ENCODE results near the gene RAB11FIP4. TPM values are rescaled to one million over a fixed set of nuclear protein-coding genes. Genes with fewer than 3 reads are reported as not detected.
A peak's percentile ranks its signal among the peaks of the same experiment; 100 is the strongest.

RAB11FIP4 gene
- total and polyA plus RNA-seq, 2 donors from 2014 or later, result 10.0 to 32.5 TPM

- DNase-seq, result peak; percentile 58 to 94 (median 70)
- intact Hi-C loops (cut with DNase I), result no loop called here
- Histone ChIP-seq H3K9me3 (ENCODE audit: control insufficient read depth in 2 of 3, insufficient read depth in 1 of 3, low read length in 3 of 3) (no peaks in the 10 kb centered on the region), H3K27ac (ENCODE audit: low read depth in 2 of 2, low read length in 2 of 2) (peak overlapping the region; percentile 9 to 63), H3K36me3 (ENCODE audit: control insufficient read depth in 2 of 3, insufficient read depth in 3 of 3, low read length in 3 of 3) (no peaks in the 10 kb centered on the region), H3K9ac (ENCODE audit: low read length in 3 of 3) (no peak overlapping the region), H3K4me1 (ENCODE audit: control insufficient read depth in 2 of 3, insufficient read depth in 2 of 3, low read depth in 1 of 3, low read length in 3 of 3) (peaks cover 0 to 33% (median 28%) of the 10 kb centered on the region in 3 donors), H3K27me3 (ENCODE audit: control insufficient read depth, insufficient read depth, low read length) (no peaks in the 10 kb centered on the region), H3K4me3 (ENCODE audit: low read length in 3 of 3) (no peak overlapping the region)
- TF ChIP-seq CTCF (IDR thresholded peaks at IDR 0.05; ENCODE audit: borderline replicate concordance, extremely low read depth, insufficient read depth), result no peak
- no peak for FAIRE-seq
Observed at GRCh38 chr17:31499771-31500554, 108.5 kb downstream of the RAB11FIP4 start.

- H3K36me3 ChIP-seq (ENCODE audit: control insufficient read depth in 2 of 3, insufficient read depth in 3 of 3, low read length in 3 of 3), result no peaks in the 10 kb centered on the region
- H3K4me3 ChIP-seq (ENCODE audit: low read length in 3 of 3), result no peak overlapping the region
- DNase-seq, result no peak
- no peak overlapping the region for H3K9ac ChIP-seq (ENCODE audit: low read length in 3 of 3)
- no peaks in the 10 kb centered on the region for H3K9me3 ChIP-seq (ENCODE audit: control insufficient read depth in 2 of 3, insufficient read depth in 1 of 3, low read length in 3 of 3)
- intact Hi-C loops (cut with DNase I), result no loop called here
- peaks cover 0 to 16% (median 9%) of the 10 kb centered on the region in 3 donors for H3K4me1 ChIP-seq (ENCODE audit: control insufficient read depth in 2 of 3, insufficient read depth in 2 of 3, low read depth in 1 of 3, low read length in 3 of 3)
- H3K27ac ChIP-seq (ENCODE audit: low read depth in 2 of 2, low read length in 2 of 2), result no peak overlapping the region
- TF ChIP-seq CTCF (IDR thresholded peaks at IDR 0.05; ENCODE audit: borderline replicate concordance, extremely low read depth, insufficient read depth), result no peak
- no peaks in the 10 kb centered on the region for H3K27me3 ChIP-seq (ENCODE audit: control insufficient read depth, insufficient read depth, low read length)
- FAIRE-seq, result no peak
Observed at GRCh38 chr17:31506517-31506916, 115.0 kb downstream of the RAB11FIP4 start.

GRCh38 chr17:31508288-31509094 is 117.0 kb downstream of the RAB11FIP4 start:
- intact Hi-C loops (cut with DNase I), result no loop called here
- Histone ChIP-seq H3K27ac (ENCODE audit: low read depth in 2 of 2, low read length in 2 of 2) (peak overlapping the region in 1 of 2 donors; percentile 26), H3K4me3 (ENCODE audit: low read length in 3 of 3) (no peak overlapping the region), H3K36me3 (ENCODE audit: control insufficient read depth in 2 of 3, insufficient read depth in 3 of 3, low read length in 3 of 3) (no peaks in the 10 kb centered on the region), H3K9ac (ENCODE audit: low read length in 3 of 3) (peak overlapping the region in 1 of 3 donors; percentile 13), H3K4me1 (ENCODE audit: control insufficient read depth in 2 of 3, insufficient read depth in 2 of 3, low read depth in 1 of 3, low read length in 3 of 3) (peaks cover 0 to 21% (median 12%) of the 10 kb centered on the region in 3 donors), H3K27me3 (ENCODE audit: control insufficient read depth, insufficient read depth, low read length) (no peaks in the 10 kb centered on the region), H3K9me3 (ENCODE audit: control insufficient read depth in 2 of 3, insufficient read depth in 1 of 3, low read length in 3 of 3) (no peaks in the 10 kb centered on the region)
- TF ChIP-seq CTCF (IDR thresholded peaks at IDR 0.05; ENCODE audit: borderline replicate concordance, extremely low read depth, insufficient read depth), result no peak
- DNase-seq (peak in 2 of 5 donors; percentile 39 to 70), FAIRE-seq (no peak)

Data from kidney (tissue), 14 donors.